ENCODE data around the gene ZNRF3.

DNA sequence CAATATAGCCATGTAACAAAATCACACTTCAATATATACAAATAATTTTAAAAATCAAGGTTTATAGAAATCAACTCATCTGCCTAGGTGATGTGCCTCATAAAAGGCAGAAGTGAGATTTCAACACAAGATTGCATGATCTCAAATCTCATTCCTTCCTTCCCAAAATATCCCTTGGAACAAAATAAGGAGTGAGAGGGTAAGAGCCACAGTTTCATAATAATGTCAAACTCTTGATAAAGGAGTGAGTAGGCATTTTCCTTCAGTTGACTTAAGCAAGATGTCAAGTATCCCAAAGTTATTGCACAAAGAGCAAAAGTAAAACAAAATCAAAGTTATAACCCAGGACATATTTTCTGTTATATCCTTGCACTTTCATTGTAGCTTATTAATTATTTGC lies 97.0 kb downstream of the ZNRF3 start:
- TF ChIP-seq, protein P1, sequence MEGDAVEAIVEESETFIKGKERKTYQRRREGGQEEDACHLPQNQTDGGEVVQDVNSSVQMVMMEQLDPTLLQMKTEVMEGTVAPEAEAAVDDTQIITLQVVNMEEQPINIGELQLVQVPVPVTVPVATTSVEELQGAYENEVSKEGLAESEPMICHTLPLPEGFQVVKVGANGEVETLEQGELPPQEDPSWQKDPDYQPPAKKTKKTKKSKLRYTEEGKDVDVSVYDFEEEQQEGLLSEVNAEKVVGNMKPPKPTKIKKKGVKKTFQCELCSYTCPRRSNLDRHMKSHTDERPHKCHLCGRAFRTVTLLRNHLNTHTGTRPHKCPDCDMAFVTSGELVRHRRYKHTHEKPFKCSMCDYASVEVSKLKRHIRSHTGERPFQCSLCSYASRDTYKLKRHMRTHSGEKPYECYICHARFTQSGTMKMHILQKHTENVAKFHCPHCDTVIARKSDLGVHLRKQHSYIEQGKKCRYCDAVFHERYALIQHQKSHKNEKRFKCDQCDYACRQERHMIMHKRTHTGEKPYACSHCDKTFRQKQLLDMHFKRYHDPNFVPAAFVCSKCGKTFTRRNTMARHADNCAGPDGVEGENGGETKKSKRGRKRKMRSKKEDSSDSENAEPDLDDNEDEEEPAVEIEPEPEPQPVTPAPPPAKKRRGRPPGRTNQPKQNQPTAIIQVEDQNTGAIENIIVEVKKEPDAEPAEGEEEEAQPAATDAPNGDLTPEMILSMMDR (IDR thresholded peaks at IDR 0.05): no peak
- TF ChIP-seq EZH2 (IDR thresholded peaks at IDR 0.05): no peak
